GM12891 (cell line): ENCODE measurements around the gene GATA5.

ENCODE experiments used
- DNase-seq: peaks from one replicate; pipeline ENCODE4 v3.0.0; 2011; ENCODE audit warnings: low spot score; ENCODE audit not compliant: insufficient read length
- FAIRE-seq: peaks from 2 replicates; lab custom pipeline; 2011; peaks lifted over from hg19 to GRCh38; lab: Jason Lieb, UNC
- PAX5 ChIP-seq: IDR thresholded peaks from 2 replicates; pipeline ENCODE4 v1.6.1; 2011; ENCODE audit warnings: low read length, moderate library complexity, mild to moderate bottlenecking; ENCODE audit not compliant: insufficient read depth, severe bottlenecking
- POLR2A ChIP-seq: IDR thresholded peaks from 2 replicates; pipeline ENCODE4 v1.6.1; 2011; ENCODE audit warnings: low read depth, low read length, control low read depth
- POLR2AphosphoS5 ChIP-seq: IDR thresholded peaks from 2 replicates; pipeline ENCODE4 v1.6.1; 2011; ENCODE audit warnings: low read depth, low read length, control low read depth
- POU2F2 ChIP-seq: IDR thresholded peaks from 2 replicates; pipeline ENCODE4 v1.6.1; 2011; ENCODE audit warnings: low read depth, mild to moderate bottlenecking, control low read depth, low read length, moderate library complexity
- SPI1 ChIP-seq: IDR thresholded peaks from 2 replicates; pipeline ENCODE4 v1.6.1; 2011; ENCODE audit warnings: low read depth, low read length, control low read depth
- TAF1 ChIP-seq: IDR thresholded peaks from 2 replicates; pipeline ENCODE4 v1.6.1; 2011; ENCODE audit warnings: low read depth, low read length, control low read depth

The GATA5 gene

GRCh38 chr20:62449951-62450691 lies 25.7 kb downstream of the GATA5 start:
- DNase-seq (no peak), FAIRE-seq (no peak)
- no peak for TF ChIP-seq SPI1
- no peak for TF ChIP-seq POU2F2
- TF ChIP-seq POLR2AphosphoS5, result no peak
- no peak for TF ChIP-seq PAX5
- TF ChIP-seq TAF1, result no peak
- TF ChIP-seq POLR2A, result no peak

DNA sequence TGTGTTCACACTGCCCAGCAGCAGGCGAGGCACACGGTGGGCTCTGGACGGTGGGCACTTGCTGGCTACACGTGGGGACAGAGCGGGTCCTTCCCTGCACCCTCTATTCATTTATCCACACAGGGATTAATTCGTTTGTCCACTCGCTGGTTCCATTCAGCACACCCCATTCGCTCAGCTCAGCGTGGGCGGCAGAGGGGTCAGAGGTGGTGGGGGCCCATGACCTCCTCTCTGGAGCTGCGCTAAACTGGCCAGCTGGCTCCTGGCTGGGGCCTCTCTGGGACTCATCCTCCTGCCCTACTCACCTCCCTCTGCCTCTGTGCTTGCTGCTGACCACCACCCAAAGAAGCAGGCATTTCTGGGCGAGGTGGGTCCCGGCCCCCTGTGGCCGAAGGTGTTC lies 27.0 kb downstream of the GATA5 start:
- no peak for FAIRE-seq
- TF ChIP-seq POLR2A (no peak), PAX5 (no peak), SPI1 (no peak), TAF1 (no peak), POU2F2 (no peak), POLR2AphosphoS5 (no peak)
- no peak for DNase-seq

DNA sequence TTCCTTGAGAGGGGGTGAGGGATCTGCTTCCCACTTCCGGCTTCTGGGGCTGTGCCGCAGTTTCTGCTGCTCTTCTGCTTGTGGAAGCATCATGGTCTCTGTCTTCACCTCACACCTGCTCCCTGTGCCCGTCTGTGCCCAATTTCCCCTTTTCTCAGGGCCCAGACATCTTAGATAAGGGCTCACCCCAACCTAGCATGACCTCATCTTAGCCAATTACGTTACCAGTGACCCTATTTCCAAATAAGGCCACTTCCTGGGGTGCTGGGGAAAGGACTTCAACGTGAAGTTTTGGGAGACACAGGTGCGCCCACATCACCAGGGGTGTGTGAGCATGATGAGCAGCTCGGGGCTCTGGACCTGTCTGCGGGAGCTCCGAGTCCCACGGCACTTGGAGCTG lies 27.8 kb downstream of the GATA5 start:
- DNase-seq (no peak), FAIRE-seq (no peak)
- no peak for TF ChIP-seq TAF1
- TF ChIP-seq POLR2AphosphoS5, result no peak
- TF ChIP-seq POU2F2, result no peak
- no peak for TF ChIP-seq POLR2A
- TF ChIP-seq PAX5, result no peak
- no peak for TF ChIP-seq SPI1

DNA sequence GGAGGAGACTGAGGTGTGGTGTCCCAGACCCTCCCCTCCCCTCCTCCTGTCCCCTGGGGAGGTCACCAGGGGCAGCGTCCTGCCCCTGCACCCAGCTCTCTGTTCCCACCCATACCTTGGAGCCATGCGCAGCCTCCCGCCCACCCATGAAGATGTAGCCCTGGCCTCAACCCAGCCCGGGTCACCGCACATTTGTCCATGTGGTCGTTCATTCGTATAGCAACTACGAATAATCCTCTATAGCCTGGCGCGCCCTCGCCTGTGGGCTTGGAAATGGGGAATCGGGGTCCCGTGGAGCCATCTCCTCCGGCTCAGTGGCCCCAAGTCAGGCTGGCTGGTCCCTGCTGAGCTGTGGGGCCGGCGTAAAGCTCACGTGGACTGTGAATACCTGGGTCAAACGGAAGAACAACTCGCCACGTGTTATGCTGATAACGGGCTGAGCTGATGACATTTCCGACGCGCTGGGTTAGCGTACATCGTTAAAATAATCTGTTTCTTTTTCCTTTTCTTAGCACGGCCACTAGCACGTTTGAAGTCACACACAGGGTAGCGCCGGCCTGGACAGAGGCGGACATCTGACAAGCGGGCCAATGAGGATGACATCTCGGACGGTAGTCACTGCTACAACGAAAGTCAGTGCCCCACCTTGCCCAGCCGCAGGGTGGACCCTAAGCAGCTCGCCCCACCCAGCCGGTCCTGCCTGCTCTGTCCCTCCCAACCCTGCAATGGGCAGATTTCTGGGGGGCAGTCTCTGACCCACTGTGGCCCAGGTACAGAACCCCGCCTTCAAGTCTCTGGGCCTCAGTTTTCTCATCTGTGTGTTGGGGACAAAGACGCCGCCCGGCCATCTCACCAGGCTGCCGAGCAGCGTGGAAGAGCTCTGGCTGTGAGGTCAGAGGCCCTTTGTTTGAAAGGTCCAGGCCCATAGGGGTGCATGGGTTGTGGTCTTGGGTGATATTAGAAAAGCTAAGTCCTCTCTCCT lies 28.6 kb downstream of the GATA5 start:
- no peak for FAIRE-seq

GRCh38 chr20:62446481-62446880 lies 29.3 kb downstream of the GATA5 start:
- no peak for FAIRE-seq
- DNase-seq, result no peak
- no peak for TF ChIP-seq TAF1
- TF ChIP-seq SPI1, result no peak
- no peak for TF ChIP-seq POLR2AphosphoS5
- no peak for TF ChIP-seq PAX5
- no peak for TF ChIP-seq POU2F2
- TF ChIP-seq POLR2A, result no peak

More for the DNA sequence above, 28.6 kb downstream of the GATA5 start:
- TF ChIP-seq SPI1 (no peak), TAF1 (no peak), PAX5 (no peak), POLR2A (no peak)
- no peak for DNase-seq

DNA sequence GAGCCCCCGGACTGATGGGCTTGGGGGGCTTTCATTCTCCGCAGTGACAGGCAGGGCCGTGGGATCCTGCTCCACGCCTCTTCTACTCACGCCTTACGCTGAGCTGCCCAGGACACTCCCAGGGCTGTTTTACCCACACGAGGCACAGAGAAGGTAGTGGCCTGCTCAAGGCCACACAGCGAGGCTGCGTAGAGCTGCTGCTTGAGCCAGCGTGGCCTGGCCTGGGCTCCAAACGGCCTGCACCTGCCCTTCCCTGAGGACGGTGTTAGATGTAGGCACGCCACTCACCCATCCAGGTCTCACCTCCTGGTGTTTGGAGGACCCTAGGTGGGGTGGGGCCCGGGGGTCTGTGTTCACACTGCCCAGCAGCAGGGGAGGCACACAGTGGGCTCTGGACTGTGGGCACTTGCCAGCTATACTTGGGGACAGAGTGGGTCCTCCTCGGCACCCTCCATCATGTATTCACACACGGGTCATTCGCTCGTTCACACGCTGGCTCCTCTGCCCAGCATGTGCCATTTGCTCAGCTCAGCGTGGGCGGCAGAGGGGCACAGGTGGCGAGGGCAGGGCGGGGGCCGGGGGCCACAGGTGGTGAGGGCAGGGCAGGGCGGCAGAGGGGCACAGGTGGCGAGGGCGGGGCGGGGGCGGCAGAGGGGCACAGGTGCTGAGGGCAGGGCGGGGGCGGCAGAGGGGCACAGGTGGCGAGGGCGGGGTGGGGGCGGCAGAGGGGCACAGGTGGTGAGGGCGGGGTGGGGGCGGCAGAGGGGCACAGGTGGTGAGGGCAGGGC lies 30.0 kb downstream of the GATA5 start:
- DNase-seq (no peak), FAIRE-seq (no peak)
- TF ChIP-seq POU2F2, result no peak
- no peak for TF ChIP-seq SPI1
- TF ChIP-seq POLR2AphosphoS5, result no peak
- TF ChIP-seq PAX5, result no peak
- TF ChIP-seq TAF1, result no peak
- TF ChIP-seq POLR2A, result no peak

DNA sequence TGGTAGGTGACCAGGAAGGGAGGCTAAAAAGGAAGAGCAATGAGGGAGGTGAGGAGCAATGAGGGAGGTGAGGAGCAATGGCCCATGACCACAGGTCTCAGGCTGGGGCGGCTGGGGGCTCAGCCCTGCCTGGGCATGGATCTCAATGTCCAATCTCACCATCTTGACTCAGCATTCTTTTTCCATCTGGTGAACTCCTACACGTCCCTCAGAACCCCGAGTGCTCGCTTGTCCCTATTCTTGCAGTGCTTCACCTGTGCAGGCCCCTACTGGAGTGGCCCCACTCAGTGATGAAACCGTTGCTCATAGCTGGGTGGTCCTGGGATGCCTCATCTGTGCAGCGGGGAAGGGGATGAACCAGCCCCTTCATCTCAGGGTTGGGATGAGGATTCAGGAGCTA lies 31.5 kb downstream of the GATA5 start:
- no peak for TF ChIP-seq POLR2AphosphoS5
- no peak for TF ChIP-seq SPI1
- no peak for TF ChIP-seq PAX5
- no peak for TF ChIP-seq POLR2A
- TF ChIP-seq TAF1, result no peak
- TF ChIP-seq POU2F2, result no peak
- DNase-seq, result no peak
- no peak for FAIRE-seq

GRCh38 chr20:62441987-62442539 lies 33.7 kb downstream of the GATA5 start:
- no peak for TF ChIP-seq PAX5
- no peak for TF ChIP-seq POLR2A
- TF ChIP-seq SPI1, result no peak
- no peak for TF ChIP-seq TAF1
- TF ChIP-seq POLR2AphosphoS5, result no peak
- TF ChIP-seq POU2F2, result no peak
- no peak for FAIRE-seq
- DNase-seq, result no peak

DNA sequence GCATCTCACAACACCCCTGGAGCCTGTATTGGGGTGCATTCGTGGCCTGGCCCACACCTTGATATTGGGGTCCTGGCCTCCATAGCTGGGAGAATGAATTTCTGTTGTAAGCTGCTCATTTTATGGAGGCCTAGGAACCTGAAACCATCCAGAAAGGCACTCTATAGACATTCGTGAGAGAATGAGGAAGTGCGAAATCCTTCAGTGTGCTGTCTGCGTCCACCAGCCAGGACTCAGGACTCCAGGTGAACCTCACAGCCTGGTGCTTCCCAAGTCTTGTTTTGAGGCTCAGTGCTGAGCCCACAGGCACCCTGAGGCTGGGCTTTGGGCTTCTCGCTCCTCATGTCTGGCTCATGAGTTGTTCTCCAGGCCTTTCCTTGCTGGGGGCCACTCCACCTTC lies 36.6 kb downstream of the GATA5 start:
- DNase-seq (no peak), FAIRE-seq (no peak)
- TF ChIP-seq POLR2A (no peak), POU2F2 (no peak), SPI1 (peak; percentile 98)
